ENCODE data around the gene WSB1. TPM values are rescaled to one million over a fixed set of nuclear protein-coding genes. Genes with fewer than 3 reads are reported as not detected.

Gene WSB1
- total and polyA plus RNA-seq, 8 donors = 15.7 to 531 (median 113) TPM

- DNase-seq = no peak
- H3K27ac ChIP-seq = peak overlapping the region in 4 of 5 donors; percentile 16 to 50 (median 37)
- 51 to 61% (median 55%) methylated on average over 4 of the region's 4 CpGs for WGBS, 5 donors
- H3K36me3 ChIP-seq = peaks cover 10 to 13% (median 11%) of the 10 kb centered on the region in 4 donors
- intact Hi-C loops (cut with DNase I; ENCODE audit: low total_unique reads) = no loop called here
- no peaks in the 10 kb centered on the region for H3K27me3 ChIP-seq
- H3K4me1 ChIP-seq = peaks cover 21 to 48% (median 42%) of the 10 kb centered on the region in 4 donors
- no peak for TF ChIP-seq POLR2AphosphoS5 (IDR thresholded peaks at IDR 0.05)
- no peak for TF ChIP-seq CTCF (IDR thresholded peaks at IDR 0.05)
- no peak for TF ChIP-seq EP300 (IDR thresholded peaks at IDR 0.05)
- no peak for TF ChIP-seq POLR2A (IDR thresholded peaks at IDR 0.05)
- H3K9me3 ChIP-seq = no peaks in the 10 kb centered on the region
- H3K4me3 ChIP-seq = no peak overlapping the region
These were observed 29.0 kb downstream of the WSB1 start for GRCh38 chr17:27322690-27323508.

- peak; percentile 67 to 91 for DNase-seq
- Histone ChIP-seq H3K9me3 (no peaks in the 10 kb centered on the region), H3K27me3 (no peaks in the 10 kb centered on the region), H3K36me3 (peaks cover 2 to 5% (median 4%) of the 10 kb centered on the region in 4 donors), H3K4me1 (peaks cover 21 to 48% (median 40%) of the 10 kb centered on the region in 4 donors), H3K4me3 (no peak overlapping the region), H3K27ac (peak overlapping the region in 4 of 5 donors; percentile 16 to 50 (median 37))
- WGBS, 5 donors = 16 to 33% (median 25%) methylated on average over 7 of the region's 7 CpGs
- TF ChIP-seq POLR2A (IDR thresholded peaks at IDR 0.05) (no peak), POLR2AphosphoS5 (IDR thresholded peaks at IDR 0.05) (peak in 1 of 3 donors; percentile 27)
- intact Hi-C loops (cut with DNase I; ENCODE audit: low total_unique reads) = no loop called here
These were observed 29.8 kb downstream of the WSB1 start for GRCh38 chr17:27323538-27324215.

- Histone ChIP-seq H3K27me3 (no peaks in the 10 kb centered on the region), H3K9me3 (no peaks in the 10 kb centered on the region), H3K4me3 (no peak overlapping the region), H3K4me1 (peaks cover 11 to 40% (median 32%) of the 10 kb centered on the region in 4 donors), H3K27ac (no peak overlapping the region), H3K36me3 (no peaks in the 10 kb centered on the region)
- DNase-seq = no peak
- 74 to 88% (median 80%) methylated on average over 5 of the region's 5 CpGs for WGBS, 5 donors
- intact Hi-C loops (cut with DNase I; ENCODE audit: low total_unique reads) = no loop called here
- no peak for TF ChIP-seq POLR2AphosphoS5 (IDR thresholded peaks at IDR 0.05)
- TF ChIP-seq CTCF (IDR thresholded peaks at IDR 0.05) = no peak
- no peak for TF ChIP-seq POLR2A (IDR thresholded peaks at IDR 0.05)
These were observed 30.9 kb downstream of the WSB1 start for GRCh38 chr17:27324771-27325339.

GRCh38 chr17:27326051-27326450, 32.1 kb downstream of the WSB1 start:
- intact Hi-C loops (cut with DNase I; ENCODE audit: low total_unique reads) = no loop called here
- WGBS, 5 donors = 51 to 72% (median 60%) methylated on average over 2 of the region's 2 CpGs
- no peak overlapping the region for H3K4me3 ChIP-seq
- H3K27me3 ChIP-seq = no peaks in the 10 kb centered on the region
- DNase-seq = no peak
- TF ChIP-seq CTCF (IDR thresholded peaks at IDR 0.05) (no peak), POLR2A (IDR thresholded peaks at IDR 0.05) (no peak), EP300 (IDR thresholded peaks at IDR 0.05) (no peak), POLR2AphosphoS5 (IDR thresholded peaks at IDR 0.05) (no peak)
- H3K36me3 ChIP-seq = no peaks in the 10 kb centered on the region
- peaks cover 10 to 30% (median 25%) of the 10 kb centered on the region in 4 donors for H3K4me1 ChIP-seq
- no peaks in the 10 kb centered on the region for H3K9me3 ChIP-seq
- H3K27ac ChIP-seq = no peak overlapping the region

Data from stomach (tissue), 9 donors.